Stimulated activated CD8-positive, alpha-beta memory T cell treated with anti-CD3 and anti-CD28 coated beads, Interleukin-12 subunit alpha, Interleukin-12 subunit beta, amount 100 ng/mL, for 24 hours (primary cell): ENCODE data around the gene TAF15.
A peak's percentile ranks its signal among the peaks of the same experiment; 100 is the strongest.

Experiments
- DNase-seq: peaks from one replicate; pipeline ENCODE4 v3.0.0-alpha.2; 2020; ENCODE audit errors: extremely low read depth

TAF15 gene

DNA sequence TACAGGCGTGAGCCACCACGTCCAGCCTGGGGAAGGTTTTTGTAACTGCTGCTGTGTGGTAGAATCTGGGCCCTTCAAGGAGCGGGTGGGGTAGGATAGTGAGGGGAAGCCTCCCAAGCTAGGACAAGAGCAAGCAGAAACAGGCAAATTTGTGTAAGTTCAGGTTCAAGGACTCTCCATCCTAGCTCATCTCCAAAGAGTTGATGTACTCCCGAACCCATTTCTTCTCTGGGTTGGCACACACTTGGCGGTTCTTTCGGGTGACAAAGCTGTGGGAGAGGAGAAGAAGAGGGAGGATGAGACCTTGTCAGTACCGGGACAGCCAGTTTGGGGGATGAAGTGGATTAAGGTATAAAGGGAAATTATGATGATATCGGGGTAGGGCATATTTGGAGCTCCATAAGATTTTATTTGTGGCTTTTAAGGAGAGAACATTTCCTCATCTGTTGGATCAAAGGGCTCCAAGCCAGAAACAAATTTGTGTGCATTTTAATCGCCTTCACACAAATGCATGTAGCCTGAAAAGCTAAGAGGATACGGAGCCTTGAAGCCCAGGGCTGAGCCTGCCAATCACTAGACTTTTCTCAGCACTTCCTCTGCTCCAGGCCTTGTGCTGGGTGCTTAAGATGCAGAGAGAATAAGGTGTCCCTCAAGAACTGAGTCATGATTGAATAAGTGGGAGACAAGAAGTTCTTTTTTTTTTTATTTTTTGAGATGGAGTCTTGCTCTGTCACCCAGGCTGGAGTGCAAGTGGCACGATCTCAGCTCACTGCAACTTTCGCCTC, 63.1 kb downstream of the TAF15 start:
- no peak for DNase-seq

DNA sequence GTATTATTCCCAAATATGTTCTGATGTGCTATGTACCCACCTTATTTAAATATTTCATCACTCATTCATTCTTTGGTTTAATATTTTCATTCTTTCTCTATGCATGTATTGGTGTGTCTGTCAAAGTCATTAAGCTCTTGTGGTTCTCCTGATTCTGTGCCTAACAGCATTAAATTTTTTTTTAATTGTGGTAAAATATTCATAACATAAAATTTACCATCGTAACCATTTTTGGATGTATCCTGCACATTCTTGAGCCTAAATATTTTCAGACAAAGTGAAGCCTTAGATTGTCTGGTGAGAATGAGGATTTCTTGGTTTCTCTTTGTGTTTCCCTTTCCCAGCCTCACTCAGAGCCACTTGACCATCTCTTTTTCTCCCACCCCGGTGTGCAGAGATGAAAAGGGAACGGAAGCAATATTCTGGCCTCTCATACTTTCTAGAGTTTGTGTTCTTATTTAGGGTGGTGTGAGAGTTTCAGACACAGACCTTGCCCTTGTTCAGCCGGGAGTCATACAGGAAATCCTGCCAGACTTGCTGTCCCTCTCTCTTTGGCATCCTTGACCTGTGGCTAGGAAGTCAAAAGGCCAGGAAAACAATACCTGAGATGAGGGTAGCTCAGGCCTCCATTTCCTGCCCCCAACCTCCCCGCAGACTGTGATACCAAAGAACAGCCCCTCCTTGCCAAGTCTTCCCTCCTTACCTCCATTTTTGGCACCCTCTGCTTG, 66.0 kb downstream of the TAF15 start:
- DNase-seq = no peak

DNA sequence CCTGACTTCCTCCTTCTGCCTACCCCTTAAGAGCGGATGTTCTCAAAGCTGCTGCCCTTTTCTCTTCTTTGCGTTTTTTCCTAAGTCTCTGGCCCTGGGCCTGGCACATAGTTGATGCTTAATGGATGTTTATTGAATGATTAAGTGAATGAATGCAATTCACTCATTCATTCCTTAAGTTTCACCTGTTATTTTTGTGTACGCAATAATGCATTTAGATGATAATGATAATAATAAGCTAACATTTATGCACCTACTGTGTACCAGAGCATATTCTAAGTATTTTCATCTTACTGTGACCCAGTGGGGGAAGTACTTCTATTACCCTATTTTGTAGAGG, 66.5 kb downstream of the TAF15 start:
- DNase-seq = no peak

DNA sequence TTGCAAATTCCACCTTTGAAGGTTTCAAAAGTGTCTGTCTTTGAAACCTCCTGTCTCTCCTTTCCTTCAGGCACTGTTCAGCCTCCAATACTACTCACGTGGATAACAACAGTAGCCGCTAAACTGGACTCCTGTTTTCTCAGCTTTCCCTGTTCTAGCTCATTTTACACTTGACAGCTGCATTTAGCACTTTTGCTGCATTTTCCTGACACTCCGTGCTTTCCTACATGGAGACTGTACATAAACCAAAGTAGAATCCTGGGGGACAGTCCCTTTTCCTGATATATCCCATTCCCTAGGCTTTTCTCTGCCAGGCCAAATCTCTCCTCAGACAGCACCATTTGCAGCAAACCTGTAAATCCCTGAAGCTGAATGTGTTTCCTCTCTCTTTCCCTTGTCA, 67.2 kb downstream of the TAF15 start:
- no peak for DNase-seq

DNA sequence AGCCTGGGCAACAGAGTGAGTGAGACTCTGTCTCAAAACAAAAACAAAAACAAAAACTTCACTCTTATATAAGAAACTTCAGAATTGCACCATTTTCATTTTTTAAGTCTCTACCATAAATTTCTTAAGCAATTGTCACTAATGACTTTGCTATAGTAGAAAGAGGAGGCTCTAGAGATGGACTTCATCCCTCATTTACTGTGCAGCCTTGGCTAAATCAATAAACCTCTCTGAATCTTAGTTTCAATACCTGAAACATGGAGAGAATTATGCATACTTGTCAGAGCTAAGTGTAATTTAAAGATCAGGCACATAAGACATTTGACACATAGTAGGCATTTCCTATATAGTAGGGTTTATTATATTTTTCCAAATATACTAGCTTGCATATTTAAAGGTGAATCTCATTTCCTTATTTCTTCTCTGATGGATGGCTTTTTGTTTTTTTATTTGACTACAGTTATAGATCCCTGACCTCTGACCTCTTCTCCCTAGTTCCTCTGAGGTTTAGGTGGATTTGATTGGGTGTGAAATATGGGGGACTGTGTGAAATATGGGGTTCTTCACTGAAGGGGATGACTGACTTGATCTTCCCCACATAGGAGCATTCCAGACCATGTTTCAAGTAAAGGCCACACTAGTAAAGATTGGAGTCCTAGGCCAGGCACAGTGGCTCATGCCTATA, 68.2 kb downstream of the TAF15 start:
- no peak for DNase-seq

DNA sequence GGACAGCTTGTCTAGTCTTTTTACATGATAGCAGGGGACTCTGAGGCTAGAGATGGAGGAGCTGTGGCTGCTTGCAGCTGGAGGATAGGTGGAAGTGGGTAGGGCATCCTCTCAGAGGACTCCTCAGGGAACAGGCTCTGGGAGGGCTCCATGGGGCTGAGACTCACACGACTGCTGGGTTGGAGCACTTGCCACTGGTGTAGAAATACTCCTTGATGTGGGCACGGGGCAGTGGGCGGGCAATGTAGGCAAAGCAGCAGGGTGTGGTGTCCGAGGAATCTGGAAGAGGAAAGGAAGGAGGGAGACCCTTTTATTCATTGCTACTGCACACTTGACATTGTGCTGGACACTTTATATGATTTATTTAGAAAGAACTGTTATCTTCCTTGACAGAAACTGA, 69.1 kb downstream of the TAF15 start:
- no peak for DNase-seq

DNA sequence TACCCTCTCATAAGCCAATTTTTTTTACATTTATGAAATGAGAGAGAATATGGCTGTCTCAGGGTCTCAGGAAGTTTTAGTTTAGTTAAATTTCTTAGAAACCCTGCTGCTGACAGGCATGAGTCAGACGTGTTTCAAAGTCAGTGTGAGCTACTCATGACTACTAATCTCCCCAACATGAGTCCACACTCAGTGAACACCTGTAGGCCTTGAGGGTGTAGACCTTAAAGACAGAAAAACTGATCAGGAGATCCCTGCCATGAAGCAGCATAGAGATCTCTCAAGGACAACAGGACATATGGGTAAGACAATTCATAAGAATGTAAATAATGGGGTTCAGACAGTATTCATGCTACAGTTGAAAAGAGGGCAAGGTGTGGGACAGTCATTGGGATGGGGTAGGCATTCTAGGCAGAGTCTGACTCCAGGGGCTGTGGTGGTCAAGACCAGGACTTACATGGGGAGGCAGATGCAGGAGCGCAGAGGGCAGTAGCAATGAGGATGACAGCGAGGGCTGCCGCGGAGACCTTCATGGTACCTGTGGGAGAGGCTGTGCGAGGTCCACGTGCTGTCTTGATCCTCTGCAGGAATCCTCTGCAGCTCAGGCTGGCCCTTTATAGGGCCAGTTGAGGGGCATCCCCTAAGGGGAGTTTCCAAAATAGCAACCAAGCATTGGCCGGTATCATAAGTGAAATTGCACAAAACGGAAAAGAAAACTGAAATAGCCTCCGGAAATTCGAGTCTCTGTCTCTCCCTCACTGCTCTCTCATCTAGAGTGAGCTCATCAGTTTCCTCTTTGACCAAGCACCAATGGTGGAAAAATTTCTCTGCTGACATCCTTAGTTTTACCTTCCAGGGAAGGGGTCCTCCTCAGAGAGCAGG, 70.7 kb downstream of the TAF15 start, which contains the start of gene CCL5:
Gene CCL5 (minus strand): TSS at position 588 of the 882 bp plus-strand sequence.
- no peak for DNase-seq

DNA sequence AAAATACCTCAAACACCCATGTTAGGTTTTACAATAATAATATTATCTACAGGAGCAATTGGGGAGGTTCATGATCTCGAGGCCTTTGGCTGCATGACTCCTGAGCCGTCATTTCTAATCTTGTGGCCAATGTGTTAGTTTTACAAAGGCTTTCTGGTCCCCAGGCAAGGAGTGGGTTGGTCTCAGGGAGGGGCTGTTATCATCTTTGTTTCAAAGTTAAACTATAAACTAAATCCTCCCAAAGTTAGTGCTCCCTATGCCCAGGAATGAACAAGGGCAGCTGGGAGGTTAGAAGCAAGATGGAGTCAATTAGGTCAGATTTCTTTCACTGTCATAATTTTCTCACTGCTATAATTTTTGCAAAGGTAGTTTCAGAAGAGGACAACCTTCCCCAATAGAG, 80.0 kb downstream of the TAF15 start:
- DNase-seq = no peak

DNA sequence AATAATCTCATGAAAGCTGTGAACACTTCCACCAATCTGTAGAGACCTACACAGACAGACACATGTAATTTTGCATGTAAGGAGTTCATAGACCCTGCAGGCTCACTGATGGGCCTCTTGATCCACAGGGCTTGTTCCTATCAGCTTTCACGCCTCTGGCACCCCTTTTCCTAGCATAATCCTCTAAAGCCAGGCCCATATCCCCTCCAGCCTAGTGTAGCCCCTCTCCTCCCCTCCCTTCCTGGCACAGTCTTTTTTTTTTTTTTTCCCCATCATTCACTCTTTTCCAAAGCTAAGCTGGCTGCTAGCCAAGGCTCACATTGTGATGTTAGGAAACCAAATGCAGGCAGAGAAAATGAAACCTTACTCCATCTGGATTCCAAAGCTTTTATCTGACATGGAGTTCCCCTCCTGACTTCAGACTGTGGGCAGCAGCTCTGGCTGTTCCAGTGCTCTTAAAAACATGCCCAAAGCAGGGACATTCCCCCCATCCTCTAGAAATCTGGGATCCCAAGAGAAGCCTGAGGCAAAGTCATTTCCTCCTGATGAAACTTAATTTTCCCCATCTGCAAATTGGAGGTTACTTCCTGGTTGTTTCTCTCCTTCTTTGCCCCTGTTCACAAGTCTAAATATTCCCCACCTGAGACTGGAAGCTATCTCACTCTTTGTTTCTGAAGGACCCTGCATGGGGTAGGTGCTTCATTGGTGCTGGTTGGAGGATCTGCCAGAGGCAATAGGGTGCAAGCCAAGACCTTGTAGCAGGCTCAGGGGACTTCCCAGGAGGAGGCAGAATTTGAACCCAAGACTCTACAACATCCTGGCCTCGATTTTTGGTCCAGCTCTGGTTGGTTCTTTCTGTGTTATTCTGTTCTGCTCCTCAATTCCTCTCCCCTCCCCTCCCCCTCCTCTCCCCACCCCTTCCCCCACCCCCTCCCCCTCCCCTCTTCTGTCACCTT, 80.8 kb downstream of the TAF15 start:
- no peak for DNase-seq

DNA sequence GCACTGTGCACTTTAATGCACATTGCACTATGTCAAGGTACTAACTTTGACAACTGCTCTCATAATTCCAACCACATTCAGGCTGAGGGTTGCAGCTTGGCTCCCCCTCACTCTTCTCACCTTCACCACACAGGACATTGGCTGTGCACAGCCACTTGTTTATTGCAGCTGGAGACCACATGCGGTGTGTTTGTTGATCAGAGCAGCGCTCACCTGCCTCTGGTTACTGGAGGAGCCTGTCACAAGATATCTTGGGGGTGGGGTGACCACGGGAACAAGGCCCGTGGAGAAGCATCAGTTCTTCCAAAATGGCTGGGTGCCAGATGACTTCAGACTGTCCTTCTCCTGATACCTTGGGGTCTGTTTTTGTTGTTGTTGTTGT, 81.5 kb downstream of the TAF15 start:
- DNase-seq = no peak

DNA sequence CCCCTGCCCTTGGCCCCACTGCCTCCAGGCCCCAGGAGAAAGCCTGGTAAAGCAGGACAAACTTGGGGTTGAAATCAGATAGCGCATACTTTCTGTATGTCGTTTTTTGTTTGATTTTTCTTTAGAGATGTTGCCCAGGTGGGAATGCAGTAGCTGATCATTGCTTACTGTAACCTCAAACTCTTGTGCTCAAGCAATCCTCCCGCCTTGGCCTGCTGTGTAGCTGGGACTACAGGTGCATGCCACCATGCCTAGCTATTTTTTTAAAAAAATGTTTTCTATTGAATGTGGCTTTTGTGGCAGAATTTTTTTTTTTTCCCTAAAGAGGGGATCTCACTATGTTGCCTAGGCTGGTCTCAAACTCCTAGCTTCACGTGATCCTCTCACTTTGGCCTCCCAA, 82.0 kb downstream of the TAF15 start:
- no peak for DNase-seq

DNA sequence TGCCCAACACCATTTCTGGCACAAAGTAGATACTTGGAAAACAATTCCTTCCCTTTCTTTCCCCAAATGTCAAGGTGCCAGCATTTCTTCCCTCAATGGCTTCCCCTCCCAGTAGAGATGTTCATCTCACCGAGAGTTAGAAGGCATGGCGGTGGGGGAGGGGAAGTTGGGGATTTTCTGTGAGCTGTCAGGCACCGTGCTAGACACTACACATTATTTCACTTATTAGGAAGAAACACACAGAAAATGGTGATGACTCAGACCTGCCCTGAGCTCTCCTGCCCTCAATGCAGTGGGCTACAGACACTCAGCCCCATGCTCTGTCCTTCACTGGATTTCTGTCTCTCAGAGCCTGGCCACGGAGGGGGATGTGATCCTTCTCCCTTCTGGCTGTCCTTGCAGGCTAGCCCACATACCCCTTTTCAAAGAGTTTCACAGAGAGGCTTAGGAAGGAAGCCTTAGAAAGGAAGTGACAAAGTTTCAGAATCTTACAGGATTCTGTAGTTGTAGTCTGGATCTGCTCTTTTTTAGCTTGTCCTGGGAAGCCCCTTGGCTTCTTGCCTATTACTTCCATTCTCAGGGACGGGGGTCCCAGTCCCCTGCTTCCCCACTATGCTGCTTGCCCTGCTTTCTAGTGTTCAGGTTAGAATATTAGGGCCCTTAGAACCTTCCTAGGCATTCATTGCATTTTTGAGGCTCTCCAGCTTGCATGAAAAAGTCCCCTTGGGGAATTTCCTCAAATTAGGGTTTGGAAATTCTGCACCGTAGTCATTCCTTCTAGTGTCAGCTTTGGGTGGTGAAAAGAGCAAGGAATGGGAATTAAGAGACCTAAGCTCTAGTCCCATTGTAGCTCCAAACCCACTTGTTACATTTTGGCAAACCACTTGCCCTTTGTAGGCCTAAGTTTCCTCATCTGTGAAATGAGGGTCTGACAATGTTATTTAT, 83.1 kb downstream of the TAF15 start:
- peak; percentile 52 for DNase-seq

DNA sequence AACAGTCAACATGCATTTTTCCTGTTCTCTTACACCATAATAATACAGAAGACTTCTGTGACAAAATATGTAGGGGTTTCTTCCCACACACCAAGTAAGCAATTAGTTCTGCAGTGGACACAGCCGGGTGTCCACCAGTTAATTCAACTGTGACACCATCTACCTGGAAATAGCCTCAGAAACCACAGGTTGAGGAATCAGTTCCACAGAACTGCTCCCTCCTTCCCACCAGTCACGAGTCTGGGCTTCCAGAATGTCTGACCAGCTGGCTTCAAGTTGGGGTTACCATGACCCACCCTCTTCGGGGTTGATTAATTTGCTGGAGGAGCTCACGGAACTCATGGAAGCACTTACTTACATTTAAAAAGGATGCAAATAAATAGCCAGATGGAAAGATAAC, 84.5 kb downstream of the TAF15 start:
- DNase-seq = no peak

DNA sequence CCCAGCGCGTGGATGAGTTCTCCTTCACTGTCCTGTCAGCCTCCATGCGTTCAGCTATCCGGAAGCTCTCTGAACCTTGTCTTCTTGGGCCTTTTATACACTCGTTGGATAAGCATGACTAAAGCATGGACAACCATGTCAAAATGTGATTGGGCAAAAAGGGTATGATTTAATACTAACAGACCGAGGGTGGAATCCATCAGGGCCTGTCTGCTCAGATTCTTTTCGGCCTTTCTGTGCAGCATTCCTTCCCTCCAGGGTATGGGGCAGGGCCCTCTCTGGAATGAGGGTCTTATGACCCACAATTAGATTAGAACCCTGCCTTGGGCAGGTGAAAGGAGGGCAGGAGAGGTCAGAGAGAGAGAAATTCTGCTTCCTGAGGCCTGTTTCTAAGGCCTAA, 84.9 kb downstream of the TAF15 start:
- no peak for DNase-seq

DNA sequence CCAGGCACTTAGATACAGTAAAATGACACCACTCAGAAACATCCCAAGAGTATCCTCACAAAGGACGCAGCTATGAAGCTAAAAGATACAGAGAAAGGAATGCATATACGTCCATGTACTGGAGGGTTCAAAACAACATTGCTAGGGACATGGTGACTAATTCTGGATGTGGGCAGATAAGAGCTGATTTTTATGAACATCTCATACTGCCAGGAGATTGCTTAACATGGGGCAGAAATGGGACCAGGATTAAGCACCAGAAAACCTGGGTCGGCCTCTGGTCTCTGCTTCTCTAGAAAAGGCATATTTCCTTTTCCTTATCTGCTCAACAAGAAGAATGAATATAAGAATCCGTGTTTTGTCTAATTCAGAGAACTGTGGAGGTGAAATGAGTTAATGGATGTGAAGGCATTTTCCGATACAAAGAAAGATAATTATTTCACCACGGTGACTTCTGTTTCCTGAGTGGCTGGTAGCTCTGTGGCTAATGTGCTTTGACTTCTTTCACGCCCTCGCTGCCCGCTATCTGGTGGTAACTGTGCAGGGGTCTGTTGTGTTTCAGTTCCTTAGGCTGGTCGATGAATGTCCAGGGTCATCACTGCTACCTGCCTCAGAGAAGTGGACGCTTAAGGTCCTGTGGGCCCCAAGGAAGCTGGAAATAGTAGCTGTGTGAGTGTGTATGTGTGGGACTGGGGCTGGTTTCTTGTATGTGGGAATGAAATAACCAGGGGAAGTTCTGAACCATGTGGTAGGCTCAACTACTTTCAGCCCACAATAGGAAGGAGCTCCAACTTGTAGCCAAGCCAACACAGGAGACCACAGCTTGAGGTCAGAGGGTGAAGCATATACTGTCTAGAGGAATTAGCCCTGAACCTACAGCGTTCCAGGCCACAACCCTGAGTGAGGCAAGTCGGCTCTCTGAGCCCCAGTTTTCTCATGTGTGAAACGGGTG, 86.6 kb downstream of the TAF15 start:
- no peak for DNase-seq
